ENCODE results near the gene PEAK3.

The PEAK3 gene

DNA sequence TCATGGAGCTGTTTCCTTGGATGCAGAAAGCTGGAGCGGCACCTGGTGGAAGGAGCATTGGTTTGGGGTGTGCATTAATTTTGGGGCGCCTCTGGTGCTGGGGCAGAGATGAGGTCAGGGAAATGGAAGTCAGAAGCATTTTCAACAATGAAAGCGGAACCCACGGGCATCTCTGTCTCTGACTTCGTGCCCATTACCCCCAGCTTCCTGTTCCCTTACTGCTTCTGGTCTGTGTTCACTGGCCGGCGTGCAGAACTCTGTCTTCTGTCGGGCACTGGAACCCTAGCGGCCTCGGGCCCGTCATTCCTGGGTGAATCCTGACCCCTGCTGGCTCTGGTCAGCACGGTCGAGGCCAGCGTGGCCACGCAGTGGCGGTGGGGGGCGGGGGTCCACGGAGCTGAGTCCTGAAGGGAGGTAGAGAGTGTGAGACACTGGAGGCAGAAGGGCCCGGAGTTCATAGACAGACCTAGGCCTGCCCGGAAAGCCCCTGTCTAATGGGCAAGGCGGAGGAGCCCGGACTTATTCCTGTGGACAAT lies 33.9 kb upstream of the PEAK3 start:
- peak; percentile 82 for DNase-seq (ENCODE audit: low spot score)

DNA sequence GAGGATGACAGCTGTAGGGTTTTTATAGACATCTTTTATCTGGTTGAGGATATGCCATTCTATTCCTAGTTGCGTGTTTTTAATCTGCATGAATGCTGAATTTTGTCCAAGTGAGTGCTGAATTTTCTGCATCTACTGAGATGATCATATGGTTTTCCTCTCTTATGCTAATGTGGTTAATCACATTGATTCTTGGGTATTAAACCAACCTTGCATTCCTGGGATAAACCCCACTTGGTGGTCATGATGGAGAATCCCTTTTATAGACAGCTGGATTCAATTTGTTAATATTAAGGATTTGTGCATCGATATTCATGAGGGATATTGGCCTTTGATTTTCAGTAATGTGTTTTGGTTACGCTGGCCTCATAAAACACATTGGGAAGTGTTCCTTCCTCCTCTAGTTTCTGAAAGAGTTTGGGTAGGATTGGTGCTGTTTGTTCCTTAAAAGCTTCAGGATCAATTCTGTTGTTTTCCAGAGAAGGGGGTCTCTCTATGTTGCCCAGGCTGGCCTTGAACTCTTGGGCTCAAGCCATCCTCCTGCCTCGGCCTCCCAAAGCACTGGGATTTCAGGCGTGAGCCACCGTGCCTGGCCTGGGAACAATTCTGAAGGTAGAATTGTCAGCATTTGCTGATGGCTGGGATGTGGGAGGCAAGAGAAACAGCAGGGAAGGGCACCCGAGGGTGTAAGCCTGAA lies 33.3 kb upstream of the PEAK3 start:
- no peak for DNase-seq (ENCODE audit: low spot score)

DNA sequence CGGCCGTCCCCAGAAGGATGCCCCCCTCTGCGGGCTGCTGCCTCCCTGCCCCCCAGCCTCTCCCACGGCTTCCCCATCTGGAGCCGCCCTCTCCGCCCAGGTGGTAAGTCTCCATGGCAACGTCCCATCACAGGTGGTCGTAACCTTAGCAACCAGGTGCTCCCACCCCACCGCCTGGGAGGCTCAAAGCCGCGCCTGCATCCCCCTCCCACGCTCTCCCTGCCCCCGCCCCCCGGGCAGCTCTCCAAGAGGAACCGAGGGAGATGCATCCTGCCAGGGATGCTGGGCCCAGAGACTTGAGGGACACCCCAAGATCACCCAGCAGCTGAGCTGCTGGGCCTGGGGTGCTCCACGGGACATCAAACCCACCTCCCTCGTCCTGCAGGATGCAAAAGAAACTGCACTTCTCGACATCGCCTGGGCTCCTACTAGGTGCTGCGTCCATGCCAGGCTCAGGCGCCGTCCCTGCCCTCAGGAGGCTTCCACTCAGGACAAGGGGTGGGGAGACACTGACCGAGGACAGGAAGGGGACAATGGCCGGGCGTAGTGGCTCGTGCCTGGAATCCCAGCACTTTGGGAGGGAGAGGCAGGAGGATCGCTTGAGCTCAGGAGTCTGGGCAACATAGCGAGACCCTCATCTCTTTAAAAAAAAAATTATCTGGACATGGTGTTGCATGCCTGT lies 31.0 kb upstream of the PEAK3 start:
- no peak for DNase-seq (ENCODE audit: low spot score)

DNA sequence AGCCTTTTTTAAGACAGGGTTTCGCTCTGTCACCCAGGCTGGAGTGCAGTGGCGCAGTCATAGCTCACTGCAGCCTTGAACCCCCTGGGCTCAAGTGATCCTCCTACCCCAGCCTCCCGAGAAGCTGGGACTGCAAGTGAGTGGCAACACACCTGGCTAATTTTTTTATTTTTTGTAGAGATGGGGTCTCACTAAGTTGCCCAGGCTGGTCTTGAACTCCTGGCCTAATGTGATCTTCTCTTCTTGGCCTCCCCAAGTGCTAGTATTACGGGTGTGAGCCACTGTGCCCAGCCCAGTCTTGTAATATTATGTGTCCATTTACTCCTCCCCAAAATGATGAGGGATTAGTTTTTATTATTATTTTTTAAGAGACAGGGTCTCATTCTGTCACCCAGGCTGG lies 29.1 kb upstream of the PEAK3 start:
- DNase-seq (ENCODE audit: low spot score): no peak

DNA sequence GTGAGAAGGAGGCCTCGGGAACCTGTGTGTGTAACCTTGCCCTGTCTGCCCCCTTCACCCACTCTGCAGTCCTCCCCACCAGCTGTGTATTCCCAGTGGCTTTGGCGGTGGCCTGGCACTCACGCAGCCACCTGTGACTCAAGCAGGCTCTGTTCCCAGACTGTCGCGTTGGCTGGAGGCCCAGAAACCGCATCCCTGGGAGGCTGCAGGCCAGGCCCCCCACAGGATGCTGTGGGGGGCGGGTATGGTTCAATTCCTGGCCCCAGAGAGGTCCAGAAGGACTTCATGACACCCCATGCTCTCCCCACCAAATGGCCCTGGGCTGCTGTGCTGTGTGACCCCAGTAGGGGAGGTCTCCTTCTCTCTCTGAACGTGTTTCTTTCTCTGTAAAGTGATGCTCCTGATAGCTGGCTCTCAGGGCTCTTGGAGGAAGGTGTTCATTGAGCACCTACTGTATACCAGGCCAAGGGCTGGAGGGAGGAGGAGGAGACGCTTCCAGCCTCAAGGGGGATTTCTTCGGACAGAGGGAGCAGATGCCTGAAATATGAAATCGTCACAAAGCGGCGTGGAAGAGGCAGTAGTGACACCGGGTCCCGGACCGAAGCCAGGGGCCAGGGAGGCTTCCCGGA lies 27.9 kb upstream of the PEAK3 start:
- no peak for DNase-seq (ENCODE audit: low spot score)

DNA sequence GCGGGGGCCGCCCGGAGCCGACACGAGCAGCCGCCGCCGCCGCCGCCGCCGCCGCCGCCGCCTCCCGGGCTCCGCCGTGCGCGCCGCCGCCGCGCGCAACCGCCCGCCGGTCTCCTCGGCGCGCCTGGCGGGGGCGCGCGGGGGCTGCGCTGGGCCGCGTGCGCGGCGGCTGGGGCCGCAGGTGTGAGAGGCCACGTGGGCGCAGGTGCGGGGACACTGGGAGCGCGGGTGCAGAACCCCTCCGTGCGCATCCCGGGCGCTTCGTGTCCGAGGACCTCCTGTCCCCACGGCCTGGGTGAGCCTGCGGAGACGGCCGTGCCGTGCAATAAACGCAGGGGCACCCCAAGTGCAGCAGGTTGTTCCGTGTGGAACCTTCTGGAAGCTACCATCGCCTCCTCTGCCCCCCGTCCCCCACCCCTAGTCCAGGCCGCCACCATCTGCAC lies 26.2 kb upstream of the PEAK3 start, which contains the start of gene LINGO3:
Gene LINGO3 (minus strand): TSS at position 41 of the 443 bp plus-strand sequence. CDS start 16,378 bp downstream, outside the sequence.
- DNase-seq (ENCODE audit: low spot score): peak; percentile 37

DNA sequence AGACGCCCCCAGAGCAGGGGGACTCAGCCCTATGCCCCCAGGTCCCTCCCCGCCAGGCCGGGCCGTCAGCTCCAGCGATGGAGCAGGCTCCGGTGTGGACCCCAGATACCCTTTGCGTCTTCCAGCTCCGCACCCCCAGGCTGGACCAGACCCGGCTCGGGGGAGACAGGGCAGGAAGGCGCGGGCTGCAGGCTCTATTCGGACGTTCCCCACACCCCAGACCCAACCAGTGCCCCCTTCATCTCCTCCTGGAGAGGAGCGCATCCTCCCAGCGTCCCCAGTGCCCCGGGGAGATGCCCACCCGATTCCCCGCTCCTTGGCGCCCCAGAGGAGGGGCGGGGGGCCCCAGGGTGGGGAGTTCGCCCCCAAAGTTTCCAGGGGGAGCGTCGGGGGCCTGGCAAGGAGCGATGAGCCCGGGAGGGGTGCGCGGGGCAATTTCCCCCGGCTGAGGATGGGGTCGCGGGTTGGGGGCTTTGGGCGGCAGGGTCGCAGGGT lies 25.6 kb upstream of the PEAK3 start:
- no peak for DNase-seq (ENCODE audit: low spot score)

DNA sequence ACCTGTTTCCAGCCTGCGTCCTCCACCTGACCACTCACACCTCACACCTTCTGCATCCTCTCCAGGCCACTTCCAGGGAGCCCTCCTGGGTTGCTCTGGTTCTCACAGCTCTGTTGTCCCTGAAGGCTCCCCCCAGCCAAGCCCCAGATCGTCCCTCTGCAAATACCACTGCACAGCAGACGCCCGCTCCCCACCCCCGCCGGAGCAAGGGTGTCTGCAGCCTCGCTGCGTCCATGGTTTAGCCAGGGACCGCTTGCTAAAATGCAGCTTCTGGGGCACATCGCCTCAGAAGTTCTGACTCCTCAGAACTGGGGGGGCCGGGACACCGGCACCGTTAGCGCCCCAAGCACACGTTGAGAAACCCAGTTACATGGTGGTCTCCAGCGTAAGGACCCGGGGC lies 25.0 kb upstream of the PEAK3 start:
- no peak for DNase-seq (ENCODE audit: low spot score)

DNA sequence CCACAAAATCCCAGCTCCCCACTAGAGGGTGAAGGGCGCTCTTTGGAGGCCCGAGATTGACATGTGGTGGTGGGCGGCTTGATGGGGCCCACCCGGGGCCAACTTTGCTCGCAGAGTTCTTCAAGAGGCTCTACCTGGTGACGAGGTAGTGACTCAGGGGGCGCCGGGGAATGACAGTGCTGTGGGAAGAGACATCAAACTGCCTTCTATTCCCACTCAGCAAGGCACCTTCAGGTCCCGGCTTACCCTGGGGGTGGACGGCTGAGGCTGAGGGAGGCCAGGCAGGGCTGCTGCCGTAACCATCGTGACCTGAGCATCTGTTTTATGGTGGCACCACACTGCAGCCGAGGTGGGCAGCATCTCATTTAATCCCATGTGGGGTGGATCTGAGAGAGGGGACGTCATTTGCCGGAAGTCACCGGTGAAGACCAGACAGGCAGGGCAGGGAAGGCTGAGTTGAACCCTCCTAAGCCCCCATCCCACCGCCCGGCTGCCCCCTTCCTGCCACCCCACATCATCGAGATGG lies 24.4 kb upstream of the PEAK3 start:
- no peak for DNase-seq (ENCODE audit: low spot score)

DNA sequence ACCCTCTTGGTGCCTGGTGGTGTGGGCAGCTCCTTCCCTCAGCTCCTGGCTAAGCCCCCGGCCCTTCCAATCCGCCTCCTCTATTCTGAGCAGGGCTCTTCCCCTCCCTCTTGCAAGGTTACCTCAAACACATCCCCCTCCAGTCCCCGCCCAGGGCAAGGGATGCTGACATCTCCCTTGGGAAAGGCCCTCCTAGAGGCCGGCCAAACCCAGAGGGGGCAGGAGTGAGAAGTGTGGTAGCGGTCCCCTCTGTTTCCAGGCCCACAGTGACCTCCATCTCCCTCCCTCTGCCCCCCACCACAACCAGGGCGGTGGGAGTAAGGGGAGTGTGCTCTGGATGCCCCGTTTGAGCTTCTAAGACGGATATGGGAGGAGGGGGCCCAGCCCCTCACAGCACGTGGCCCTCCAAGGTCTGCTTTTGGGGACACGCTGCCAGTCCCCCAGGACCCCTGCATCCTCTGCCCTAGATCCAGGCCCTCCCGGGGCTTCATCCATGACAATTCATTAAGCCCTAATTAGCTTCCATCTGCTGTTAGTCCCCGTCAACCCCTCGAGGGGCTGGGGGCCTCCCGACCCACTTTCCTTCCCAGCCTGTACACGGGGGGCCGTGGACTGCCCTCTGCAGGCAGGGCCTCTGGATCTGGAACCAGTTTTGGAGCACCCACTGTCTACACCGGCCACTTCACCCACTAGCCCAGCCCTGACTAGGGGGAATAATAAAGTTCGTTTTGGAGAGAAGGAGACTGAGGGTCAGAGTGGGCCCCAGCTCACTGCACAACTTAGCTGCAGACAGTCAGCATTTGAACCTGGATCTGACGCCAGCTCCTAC lies 23.7 kb upstream of the PEAK3 start:
- DNase-seq (ENCODE audit: low spot score): no peak

DNA sequence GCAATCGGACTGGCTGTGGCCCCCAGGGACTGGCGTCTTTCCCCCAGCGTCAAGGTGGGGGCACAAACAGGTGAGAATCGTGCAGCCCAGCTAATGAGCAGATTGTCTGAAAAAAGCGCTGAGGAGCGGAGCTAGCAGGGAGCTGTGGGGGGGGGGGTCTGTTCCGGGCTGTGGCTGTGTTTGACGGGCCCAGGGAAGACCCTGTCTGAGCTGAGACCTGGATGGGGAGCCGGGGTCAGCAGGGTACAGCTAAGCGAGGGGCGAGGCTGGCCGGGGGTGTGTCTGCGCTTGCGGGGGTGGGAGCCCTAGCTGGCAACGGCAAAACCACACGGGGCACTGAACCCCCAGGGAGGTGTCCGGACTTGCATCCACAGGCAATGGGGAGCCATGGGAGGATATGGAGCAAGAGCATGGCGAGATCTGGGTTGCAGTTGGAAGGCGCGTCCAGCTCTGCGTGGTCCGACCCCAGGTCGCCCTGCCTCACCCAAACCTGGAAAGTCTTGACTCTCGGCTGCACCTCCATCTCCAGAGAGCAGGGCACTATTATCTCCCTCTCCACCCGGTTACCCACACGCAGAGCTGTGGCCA lies 21.3 kb upstream of the PEAK3 start:
- DNase-seq (ENCODE audit: low spot score): no peak

DNA sequence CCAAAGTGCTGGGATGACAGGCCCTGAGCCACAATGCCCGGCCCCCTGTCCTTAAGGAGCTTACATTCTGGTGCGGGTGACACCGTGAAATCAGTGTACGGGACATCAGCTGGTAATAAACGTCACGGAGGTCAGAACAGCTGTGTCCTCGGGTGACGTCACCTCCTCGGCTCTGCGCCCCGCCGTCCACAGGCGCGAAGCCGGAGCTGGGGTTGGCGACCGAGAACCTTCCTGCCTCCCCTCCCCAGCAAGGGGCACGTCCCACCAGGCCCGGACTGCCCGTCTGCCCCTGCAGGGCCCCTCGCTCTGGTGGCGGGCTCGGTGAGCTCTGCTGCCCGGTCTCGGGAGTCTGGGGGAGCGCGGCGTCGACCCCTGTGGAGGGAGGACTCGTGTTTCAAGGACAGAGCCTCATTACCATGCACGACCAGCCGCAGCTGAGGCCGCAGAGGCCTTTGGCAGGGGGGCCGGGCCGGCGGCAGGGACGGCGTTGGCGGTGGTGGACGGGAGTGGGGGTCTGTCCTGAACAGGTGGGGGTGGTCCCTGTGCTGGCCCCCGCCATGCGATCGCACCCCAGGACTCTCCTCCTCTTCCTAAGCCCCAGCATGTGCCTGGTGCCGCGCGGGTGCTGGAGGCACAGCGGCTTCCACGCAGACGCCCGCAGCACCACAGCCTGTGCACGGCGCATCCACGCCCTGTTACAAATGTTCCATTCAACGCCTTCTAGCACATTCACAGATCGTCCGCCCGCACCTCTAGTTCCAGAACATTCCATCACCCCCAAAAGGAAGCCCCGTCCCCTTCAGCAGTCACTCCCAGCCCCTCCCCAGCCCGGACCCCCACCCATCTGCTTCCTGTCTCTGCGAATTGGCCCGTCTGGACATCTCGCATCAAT lies 20.6 kb upstream of the PEAK3 start:
- no peak for DNase-seq (ENCODE audit: low spot score)

DNA sequence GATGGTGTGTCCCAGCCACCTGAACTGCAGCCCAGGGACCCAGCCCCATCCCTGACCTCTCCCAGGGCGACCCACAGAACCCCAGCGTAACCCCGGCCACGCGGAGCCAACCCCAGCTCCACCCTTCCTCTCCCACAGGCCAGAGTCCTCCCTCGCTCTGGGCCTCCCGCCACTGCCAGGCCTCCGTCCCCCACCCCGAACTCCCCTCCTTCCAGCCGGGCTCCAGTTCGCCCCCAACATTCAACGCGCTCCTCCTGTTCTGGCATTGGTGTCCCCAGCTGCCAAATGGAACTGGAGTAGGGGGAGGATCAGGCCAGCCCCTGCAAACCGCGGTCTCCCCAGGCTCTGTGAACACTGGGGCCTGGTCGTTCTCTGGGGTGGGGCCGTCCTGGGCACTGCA lies 18.6 kb upstream of the PEAK3 start:
- no peak for DNase-seq (ENCODE audit: low spot score)

DNA sequence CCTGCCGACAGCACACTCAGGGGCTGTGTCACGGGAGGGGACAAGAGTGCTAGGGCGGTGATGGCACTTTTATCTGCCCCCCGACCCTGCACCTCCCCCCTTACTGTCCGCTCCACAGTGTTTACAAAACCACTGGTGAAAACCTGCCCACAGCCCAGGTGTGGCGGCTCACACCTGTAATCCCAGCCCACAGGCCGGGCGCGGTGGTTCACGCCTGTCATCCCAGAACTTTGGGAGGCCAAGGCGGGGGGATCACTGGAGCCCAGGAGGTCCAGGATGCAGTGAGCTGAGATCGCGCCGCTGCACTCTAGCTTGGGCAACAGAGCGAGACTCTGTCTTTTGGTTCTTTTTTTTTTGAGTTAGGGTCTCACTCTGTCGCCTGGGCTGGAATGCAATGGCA lies 14.2 kb upstream of the PEAK3 start:
- DNase-seq (ENCODE audit: low spot score): no peak

DNA sequence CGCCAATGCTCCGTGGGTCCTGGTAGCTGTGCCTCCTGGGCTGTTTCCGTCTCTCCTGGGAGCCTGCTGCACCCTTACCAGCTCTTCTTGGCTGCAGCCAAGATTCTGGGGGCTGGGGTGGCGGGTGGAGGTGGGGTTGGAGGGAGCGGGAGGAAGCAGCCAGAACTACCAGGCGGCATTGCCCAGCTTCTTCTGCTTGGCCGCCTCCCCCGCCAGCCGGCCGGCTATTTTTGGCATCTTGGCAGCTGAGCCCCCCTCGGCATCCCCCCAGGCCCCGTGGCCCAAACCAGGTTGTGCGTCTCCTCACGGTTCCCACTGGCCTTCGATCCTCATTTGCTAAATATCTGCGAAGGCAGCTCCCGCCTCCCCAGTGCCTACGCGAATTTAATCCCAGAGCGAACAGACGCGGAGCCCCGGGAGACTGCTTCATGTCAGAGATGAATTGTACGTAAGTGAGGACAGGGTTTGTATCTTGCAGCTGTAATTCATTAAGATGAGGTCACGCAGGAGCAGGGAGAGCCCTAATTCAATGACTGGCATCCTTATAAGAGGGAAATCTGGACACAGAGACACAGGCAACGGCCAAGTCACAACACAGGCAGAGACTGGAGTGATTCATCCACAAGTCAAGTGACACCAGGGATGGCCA lies 12.8 kb upstream of the PEAK3 start:
- DNase-seq (ENCODE audit: low spot score): no peak

DNA sequence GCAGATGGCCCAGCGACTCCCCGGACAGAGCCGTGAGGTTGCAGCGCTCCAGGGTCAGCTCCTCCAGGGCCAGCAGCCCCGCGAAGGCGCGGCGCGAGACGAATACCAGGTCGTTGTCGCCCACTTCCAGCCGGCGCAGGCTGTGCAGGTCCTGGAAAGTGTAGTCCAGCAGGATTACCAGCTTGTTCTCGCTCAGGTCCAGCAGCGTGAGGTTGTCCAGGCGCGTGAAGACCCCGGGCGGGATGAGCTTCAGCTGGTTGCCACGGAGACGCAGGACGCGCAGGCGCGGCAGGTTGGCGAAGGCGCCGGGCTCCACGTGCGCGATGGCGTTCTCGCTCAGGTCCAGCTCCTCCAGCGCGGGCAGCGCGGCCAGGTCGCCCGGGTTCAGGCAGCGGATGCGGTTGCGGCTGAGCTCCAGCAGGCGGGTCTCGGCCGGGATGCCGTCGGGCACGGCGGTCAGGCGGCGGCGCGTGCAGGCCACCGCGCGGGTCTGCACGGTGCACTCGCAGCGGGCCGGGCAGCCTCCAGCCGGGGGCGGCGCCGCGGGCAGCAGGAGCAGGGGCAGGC lies 9.3 kb upstream of the PEAK3 start:
- no peak for DNase-seq (ENCODE audit: low spot score)

DNA sequence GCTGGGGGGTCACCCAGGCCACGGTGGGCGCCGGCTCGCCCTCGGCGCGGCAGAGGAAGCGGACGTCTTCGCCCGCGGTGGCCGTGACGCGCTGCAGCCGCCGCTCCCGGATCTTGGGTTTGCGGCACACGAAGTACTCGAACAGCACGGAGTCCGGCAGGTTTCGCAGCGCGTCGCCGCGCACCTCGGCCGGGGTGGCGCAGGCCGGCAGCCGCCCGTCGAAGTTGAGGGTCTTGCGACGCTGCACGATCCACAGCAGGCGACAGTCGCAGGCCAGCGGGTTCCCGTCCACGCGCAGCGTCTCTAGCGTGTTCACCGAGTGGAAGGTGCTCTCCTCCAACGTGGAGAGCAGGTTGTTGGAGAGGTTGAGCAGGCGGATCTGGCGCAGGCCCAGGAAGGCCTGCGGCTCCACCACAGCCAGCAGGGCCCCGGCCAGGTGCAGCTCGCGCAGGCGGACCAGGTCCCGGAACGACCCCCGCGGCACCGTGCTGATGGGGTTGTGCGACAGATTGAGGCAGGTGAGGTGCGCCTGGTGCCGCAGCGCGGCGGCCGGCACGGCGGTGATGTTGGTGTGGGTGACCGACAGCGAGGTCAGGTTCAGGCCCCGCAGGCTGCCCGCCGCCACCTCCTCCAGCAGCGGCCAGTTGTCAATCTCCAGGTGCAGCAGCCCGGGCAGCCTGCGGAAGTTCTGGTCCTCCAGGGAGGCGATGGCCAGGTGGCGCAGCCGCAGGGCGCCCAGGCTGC lies 8.6 kb upstream of the PEAK3 start:
- DNase-seq (ENCODE audit: low spot score): no peak

DNA sequence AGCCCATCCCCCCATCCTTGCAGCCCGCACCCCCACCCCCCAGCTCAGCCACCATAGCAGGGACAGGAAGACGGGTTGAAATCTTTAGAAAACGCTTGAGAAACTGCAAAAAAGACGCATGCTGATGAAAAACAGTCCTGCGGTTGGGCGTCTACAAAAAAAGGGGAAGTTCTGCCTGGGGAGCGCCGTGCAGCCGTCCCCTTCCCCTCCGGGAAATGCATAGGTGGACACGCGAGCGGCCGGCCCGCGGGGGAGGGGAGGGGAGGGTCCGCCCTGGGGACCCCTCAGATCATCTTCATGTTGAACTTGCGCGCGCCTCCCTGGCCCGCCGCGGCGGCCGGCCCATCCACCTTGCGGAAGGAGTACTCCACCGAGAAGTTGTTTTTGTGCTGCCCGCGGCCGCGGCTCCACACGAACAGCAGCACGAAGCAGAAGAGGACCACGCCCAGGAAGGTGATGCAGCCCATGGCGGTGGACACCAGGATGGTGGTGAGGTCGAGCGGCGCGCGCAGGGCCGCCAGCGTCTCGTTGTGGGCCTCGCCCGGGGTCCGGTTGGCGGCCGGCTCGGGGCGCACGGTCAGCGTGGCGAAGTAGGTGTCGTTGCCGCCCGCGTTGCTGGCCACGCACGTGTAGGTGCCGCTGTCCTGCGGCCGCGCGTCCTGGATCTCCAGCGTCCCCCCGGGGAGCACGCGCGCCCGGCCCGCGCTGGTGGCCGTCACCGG lies 7.9 kb upstream of the PEAK3 start:
- no peak for DNase-seq (ENCODE audit: low spot score)
